ENCODE measurements around the gene NTSR1.

- TF ChIP-seq POLR2AphosphoS5 (IDR thresholded peaks at IDR 0.05; ENCODE audit: low read depth, low read length) (no peak), TAF1 (IDR thresholded peaks at IDR 0.05; ENCODE audit: borderline replicate concordance, insufficient read depth, low read length) (no peak), SIN3A (IDR thresholded peaks at IDR 0.05; ENCODE audit: borderline replicate concordance, insufficient read depth, low read length) (no peak), REST (IDR thresholded peaks at IDR 0.05; ENCODE audit: insufficient read depth in 1 of 2, low read depth in 2 of 2, low read length in 2 of 2) (no peak), FOXP2 (optimal IDR thresholded peaks at IDR 0.05; ENCODE audit: borderline replicate concordance, extremely low read depth, extremely low read length, insufficient read depth) (no peak)
These were observed 20.6 kb upstream of the NTSR1 start for GRCh38 chr20:62688083-62688482.
